GM19035 (cell line): ENCODE measurements around the gene SCRT2.
"Not testable (repeated sequence)": the region's sequence is repeated elsewhere in the genome, so short reads cannot be mapped to it uniquely, and the experiment has no call there.

Experiments
- ATAC-seq: cut with Tn5 transposase; IDR thresholded peaks from one replicate; pipeline ENCODE4 v1.9.1; 2021; ENCODE audit not compliant: unreplicated experiment

The SCRT2 gene

DNA sequence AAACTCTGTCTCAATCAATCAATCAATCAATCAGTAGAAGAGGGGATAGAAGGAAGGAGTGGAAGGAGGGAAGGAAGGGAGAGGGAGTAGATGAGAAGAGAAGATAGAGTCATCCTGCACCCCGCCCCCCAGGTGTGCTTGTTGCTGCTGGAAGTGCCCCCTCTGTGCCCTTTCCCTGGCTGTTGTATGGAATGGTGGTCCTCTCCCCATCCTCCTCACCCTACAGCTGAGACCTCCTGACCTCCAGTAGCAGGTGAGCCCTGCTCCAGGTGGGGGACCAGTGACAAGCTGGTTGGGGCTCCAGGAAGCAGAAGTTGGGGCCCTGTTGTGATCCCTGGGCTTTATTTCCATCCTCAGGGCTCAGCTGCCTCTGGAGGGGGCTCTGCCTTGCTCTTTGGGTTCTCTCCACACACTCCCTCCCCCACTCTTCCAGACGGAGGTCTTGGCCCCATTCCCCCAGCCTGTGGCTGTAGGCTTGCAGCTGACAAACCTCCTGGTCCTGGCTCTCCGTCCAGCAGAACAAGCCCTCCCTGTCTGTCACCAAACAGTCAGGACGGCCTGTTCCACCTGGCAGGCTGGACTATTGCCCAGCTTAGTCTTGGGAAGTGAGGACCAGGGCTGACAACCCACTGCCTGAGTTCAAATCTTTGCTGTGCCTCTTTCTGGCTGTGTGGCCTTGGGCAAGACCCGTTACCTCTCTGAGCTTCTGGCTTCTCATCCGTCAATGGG is 26.0 kb upstream of the SCRT2 start:
- ATAC-seq = no peak

GRCh38 chr20:699811-700338 is 24.3 kb upstream of the SCRT2 start:
- ATAC-seq = no peak

DNA sequence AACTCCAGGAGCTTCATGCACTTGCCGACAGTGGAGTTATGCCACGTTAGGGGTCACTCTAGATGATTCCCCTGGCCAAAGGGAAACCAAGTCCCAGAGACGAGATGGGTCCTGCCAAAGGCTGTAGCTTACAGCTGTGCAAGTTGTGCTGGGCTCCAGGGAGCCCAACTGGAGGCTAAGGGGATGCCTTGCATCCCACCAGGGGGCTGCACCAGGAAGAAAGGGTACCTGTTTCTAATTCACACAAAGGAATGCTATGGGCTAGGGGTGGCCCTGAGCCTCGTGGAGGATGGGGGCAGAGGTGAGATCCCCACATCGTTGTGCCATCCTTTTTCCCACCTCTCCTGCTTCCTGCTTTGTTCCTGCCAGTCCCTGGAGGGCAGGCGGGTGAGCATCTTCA is 23.7 kb upstream of the SCRT2 start:
- no peak for ATAC-seq

DNA sequence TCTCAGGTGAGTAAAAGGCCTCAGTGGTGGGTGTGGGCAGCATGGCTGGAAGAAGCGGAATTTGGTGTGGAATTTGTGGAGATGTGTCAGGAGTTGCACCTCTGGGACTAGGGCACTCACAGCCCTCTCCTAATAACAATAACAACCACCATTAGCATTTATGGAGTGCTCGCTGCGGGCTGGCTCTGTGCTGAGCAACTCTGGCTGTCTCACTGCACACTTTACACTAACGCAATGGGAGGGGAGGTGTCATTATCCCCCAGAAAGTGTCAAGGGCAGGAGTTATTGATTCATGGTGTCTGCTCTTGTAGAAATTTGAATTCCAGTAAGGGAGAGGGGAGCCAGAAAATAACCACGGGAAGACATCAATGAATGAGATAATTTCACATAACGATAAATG is 22.7 kb upstream of the SCRT2 start:
- ATAC-seq = no peak

DNA sequence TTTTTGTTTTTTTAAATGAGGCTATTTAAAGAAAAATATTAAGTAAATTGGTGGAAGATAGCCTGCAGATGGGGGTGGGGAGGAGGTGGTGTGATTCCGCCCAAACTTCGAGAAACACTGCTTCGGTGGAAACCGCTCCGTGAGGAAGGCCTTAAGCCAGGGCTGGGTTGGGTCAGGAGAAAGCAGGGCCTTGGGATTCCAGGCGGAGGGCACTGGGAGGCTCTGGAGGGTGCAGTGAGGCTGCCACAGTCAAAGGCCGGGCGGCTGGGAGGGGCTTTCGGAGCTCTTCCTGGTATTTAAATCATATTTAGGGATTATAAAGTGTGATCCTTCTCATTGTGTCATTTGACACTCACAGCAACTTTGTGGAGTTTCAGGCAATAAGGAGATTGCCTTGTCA is 22.2 kb upstream of the SCRT2 start:
- no peak for ATAC-seq

- ATAC-seq = no peak
These were observed 19.7 kb upstream of the SCRT2 start for GRCh38 chr20:695165-695866.

DNA sequence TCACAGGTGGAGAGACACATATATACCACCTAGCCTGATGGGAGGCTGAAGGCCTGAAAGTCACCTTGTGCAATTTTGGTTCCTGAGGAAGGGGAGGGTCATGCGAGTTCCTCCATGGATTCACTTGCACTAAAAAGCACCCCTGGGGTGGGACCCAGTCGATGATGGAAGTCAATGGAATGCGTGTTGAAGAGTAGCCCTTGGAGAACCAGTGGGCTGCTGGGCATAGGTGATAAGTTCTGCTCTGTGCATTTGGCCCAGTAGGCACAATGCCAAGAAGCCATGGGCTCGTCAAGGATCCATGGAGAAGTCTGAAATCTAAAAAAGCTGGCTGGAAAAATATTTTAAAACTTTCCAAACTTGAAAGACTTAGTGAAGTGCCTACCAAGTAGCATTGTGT is 18.9 kb upstream of the SCRT2 start:
- no peak for ATAC-seq

- not testable (repeated sequence) for ATAC-seq
These were observed 18.2 kb upstream of the SCRT2 start for GRCh38 chr20:693786-694185.

DNA sequence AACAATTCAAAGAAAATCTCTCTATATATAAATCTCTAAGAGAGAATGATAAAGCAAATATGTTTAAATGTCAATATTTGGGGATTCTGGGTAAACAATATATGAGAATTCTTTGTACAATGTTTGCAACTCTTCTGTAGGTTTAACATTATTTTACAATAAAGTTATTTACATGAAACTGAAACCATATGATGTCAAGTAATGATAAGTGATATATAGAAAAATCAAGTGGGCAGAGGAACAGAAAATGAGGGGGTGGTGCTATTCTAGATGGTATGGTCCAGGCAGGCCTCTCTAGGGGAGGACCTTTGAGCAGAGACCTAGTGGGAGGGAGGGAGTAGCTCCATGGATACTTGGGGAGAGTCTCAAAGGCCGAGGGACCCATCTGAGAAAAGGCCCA is 16.4 kb upstream of the SCRT2 start:
- no peak for ATAC-seq

- ATAC-seq = no peak
These were observed 14.3 kb upstream of the SCRT2 start for GRCh38 chr20:689947-690346.

GRCh38 chr20:689348-689747 is 13.7 kb upstream of the SCRT2 start:
- no peak for ATAC-seq

- no peak for ATAC-seq
These were observed 13.2 kb upstream of the SCRT2 start for GRCh38 chr20:688809-689212.

DNA sequence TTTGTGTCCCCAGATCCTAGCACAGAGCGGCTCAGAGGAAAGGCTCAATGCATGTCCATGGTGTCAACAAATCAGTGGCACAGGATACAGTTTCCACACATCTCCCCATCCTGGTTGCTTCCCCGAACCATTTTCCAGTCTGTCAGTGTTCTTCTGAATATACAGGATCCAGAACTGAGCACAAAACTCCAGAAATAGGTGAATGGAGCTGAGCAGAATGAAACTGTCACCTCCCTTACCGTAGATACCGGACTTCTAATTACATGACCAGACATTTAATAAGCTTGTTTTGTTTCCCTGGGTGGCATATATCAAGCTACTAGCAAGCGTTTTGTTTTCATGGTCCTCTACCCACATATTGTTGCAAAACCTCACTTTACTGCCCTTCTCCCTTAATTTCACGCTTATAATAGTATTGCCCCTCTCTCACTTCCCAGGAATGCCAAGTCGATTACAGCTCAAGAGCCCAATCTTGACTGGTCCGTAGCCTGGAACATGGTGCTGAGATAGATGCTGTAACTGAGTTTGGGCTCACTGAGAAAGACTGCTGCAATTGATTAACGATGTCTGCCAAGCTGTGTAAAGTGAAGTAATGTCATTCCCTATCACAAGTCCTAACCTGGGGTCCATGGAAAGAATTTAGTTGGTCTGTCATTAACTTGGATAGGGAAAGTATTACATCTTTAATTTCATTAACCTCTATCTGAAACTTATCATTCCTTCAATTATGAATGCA is 12.0 kb upstream of the SCRT2 start:
- ATAC-seq = no peak

GRCh38 chr20:684676-685319 is 9.2 kb upstream of the SCRT2 start:
- no peak for ATAC-seq

DNA sequence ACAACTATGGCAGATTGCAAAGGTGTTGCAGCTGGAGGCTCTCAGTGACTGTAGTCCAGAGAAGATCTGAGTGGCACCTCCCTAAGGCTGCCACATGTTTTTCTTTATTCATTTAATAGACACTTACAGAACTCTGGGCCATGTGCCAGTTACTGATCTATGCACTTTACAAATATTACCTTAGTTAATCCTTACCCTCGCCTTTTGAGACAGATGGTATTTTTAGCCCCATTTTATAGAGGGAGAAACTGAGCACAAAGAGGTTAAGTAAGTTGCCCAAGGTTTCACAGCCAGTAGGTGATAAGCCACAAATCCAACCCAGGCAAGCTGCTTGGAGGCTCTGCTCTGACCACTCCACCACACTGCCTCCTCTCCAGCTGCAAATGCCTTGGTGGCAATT is 6.5 kb upstream of the SCRT2 start:
- ATAC-seq = no peak

- no peak for ATAC-seq
These were observed 5.1 kb upstream of the SCRT2 start for GRCh38 chr20:680638-681187.

DNA sequence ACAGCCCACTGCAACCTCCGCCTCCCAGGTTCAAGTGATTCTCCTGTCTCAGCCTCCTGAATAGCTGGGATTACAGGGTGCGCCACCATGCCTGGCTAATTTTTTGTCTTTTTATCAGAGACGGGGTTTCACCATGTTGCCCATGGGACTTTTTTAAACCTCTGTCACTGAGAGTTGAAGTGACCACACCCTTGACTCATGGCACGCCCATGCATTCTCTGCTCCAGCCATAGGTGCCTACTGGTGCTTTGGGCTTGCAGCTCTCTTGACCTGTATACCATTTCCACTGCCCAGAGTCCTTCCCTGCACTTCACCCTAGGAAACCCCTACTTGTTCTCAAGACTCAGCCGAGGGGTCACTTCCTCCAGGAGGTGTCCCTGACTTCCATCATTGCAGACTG is 2.4 kb upstream of the SCRT2 start:
- ATAC-seq = no peak

DNA sequence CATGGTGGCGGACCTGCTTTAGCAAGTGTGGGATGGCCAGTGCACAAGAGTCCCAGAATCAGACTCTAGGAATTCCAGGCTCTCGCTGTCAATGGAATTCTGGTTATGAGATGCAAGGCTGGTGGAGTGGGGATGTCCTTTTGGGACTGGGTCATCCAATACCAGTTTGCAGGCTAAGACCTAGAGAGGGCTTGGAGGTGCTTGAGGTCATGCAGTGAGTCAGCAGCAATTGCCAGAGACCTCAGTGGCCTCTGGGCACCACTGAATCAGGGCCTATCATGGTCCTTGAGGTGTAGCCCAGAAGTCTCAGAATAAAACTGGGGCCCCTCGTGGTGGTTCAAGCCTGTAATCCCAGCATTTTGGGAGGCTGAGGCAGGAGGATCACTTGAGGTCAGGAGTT is 1.4 kb upstream of the SCRT2 start:
- no peak for ATAC-seq

GRCh38 chr20:676315-676937 is 824 bp upstream of the SCRT2 start:
- ATAC-seq = no peak

DNA sequence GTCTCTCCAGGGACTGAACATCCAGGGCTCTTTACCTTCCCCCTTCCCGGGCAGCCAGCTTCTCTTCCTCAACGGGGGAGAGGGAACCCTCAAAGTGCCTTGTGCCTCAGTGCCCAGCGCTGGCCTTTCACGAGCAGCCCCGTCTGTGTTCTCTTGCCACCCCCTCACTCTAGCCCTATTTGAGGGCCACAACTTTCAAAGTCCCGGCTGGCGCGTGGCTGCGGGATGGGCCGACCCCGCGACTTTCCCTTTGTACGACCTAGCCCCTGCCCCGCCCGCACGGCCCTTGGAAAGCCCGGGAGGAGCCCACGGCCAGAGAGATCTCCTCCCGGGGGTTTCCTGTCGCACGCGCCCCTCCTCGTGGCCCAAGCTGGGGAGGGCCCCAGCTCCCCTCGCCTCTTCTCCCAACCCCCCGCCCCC is 559 bp downstream of the SCRT2 start:
- no peak for ATAC-seq

DNA sequence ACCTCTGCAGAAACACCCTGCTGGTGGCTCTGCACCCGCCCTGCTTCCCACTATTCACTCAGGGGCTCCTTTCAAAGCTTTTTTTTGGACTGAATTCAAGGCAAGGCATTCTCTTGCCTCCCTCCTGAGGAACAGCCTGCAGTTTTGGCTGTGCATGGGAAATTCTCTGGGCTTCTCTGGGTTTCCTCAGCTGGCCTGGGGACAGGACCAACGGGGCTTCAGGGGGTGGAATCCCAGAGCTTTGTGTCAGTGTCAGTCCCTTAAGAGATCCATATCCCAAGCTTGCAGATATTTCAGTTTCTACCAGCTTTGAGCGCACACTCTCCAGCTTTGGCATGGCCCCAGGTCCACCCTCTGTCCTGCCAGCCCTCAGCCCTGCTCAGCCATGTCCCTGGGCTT is 2.0 kb downstream of the SCRT2 start:
- ATAC-seq = no peak
